H4 (cell line): Measurements from ENCODE around the gene TEF. TPM values are rescaled to one million over a fixed set of nuclear protein-coding genes. Genes with fewer than 3 reads are reported as not detected.
"Not testable (repeated sequence)": the region's sequence is repeated elsewhere in the genome, so short reads cannot be mapped to it uniquely, and the experiment has no call there.

Experiments
- DNase-seq: peaks from one replicate; pipeline ENCODE4 v3.0.0-alpha.2; 2015; ENCODE audit warnings: low spot score
- total RNA-seq: library from RNA; depleted of rRNA; stranded (reverse); fragments of >200 nt; shearing (Covaris generic); gene quantifications from 2 replicates; pipeline ENCODE4 v1.2.3, GENCODE V29; 2014

Gene TEF
- total RNA-seq, 1 experiment from 2014 or later = 8.6 TPM

GRCh38 chr22:41382610-41383009 is 868 bp downstream of the TEF start:
- no peak for DNase-seq

GRCh38 chr22:41383085-41383484 is 1.3 kb downstream of the TEF start:
- no peak for DNase-seq

GRCh38 chr22:41384128-41384527 is 2.4 kb downstream of the TEF start:
- no peak for DNase-seq

GRCh38 chr22:41387341-41387740 is 5.6 kb downstream of the TEF start:
- peak; percentile 2 for DNase-seq

GRCh38 chr22:41394012-41394356 is 12.2 kb downstream of the TEF start:
- DNase-seq = no peak

- no peak for DNase-seq
Observed at GRCh38 chr22:41395531-41396240, 13.9 kb downstream of the TEF start.

- DNase-seq = no peak
Observed at GRCh38 chr22:41397143-41397811, 15.5 kb downstream of the TEF start.

- DNase-seq = no peak
Observed at GRCh38 chr22:41398921-41399320, 17.2 kb downstream of the TEF start.

GRCh38 chr22:41401781-41402648 is 20.3 kb downstream of the TEF start:
- peak; percentile 83 for DNase-seq

- DNase-seq = not testable (repeated sequence)
Observed at GRCh38 chr22:41402851-41403250, 21.1 kb downstream of the TEF start.

GRCh38 chr22:41403532-41404318 is 22.0 kb downstream of the TEF start:
- peak; percentile 97 for DNase-seq

GRCh38 chr22:41405588-41405987 is 23.8 kb downstream of the TEF start:
- no peak for DNase-seq

GRCh38 chr22:41406410-41406809 is 24.7 kb downstream of the TEF start:
- no peak for DNase-seq

- DNase-seq = no peak
Observed at GRCh38 chr22:41407433-41407832, 25.7 kb downstream of the TEF start.

GRCh38 chr22:41408665-41409064 is 26.9 kb downstream of the TEF start:
- no peak for DNase-seq

GRCh38 chr22:41410311-41410751 is 28.6 kb downstream of the TEF start:
- no peak for DNase-seq

- DNase-seq = no peak
Observed at GRCh38 chr22:41411021-41411851, 29.5 kb downstream of the TEF start.

GRCh38 chr22:41415554-41415953 is 33.8 kb downstream of the TEF start:
- no peak for DNase-seq

- no peak for DNase-seq
Observed at GRCh38 chr22:41417622-41418390, 36.1 kb downstream of the TEF start.

GRCh38 chr22:41418717-41419116 is 37.0 kb downstream of the TEF start:
- DNase-seq = no peak
